ENCODE measurements around the gene LPAR3.

DNA sequence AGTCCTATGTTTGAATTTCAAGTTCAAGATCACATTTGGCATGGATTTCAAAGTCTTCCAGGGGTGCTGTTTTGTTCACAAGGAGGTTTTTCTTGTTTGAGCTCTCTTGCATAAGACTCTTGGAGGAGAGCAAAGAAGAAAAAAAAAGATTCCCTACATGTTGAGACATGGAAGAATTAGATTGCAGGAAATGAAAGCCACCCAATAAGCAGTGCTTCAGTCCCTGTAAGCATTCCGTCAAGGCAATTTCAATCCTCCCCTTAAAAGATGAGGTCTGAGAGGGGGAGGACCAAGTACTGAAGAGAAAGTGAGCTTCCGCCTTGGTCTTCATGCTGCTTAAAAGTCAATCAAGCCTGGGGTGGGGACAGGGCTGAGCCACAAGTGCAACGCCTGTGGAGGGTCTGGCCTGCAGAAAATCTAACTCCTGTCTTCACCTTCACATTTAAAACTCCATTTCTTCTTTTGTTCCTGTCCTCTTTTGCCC lies 50.2 kb downstream of the LPAR3 start:
- no peak for TF ChIP-seq POLR2A (IDR thresholded peaks at IDR 0.05)
- TF ChIP-seq, protein P1, sequence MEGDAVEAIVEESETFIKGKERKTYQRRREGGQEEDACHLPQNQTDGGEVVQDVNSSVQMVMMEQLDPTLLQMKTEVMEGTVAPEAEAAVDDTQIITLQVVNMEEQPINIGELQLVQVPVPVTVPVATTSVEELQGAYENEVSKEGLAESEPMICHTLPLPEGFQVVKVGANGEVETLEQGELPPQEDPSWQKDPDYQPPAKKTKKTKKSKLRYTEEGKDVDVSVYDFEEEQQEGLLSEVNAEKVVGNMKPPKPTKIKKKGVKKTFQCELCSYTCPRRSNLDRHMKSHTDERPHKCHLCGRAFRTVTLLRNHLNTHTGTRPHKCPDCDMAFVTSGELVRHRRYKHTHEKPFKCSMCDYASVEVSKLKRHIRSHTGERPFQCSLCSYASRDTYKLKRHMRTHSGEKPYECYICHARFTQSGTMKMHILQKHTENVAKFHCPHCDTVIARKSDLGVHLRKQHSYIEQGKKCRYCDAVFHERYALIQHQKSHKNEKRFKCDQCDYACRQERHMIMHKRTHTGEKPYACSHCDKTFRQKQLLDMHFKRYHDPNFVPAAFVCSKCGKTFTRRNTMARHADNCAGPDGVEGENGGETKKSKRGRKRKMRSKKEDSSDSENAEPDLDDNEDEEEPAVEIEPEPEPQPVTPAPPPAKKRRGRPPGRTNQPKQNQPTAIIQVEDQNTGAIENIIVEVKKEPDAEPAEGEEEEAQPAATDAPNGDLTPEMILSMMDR (IDR thresholded peaks at IDR 0.05): no peak
